GM12878 (cell line): Measurements from ENCODE around the gene PFKM. TPM values are rescaled to one million over a fixed set of nuclear protein-coding genes. Genes with fewer than 3 reads are reported as not detected.

Source experiments
- ATAC-seq: fragments of 200-7000 bp; cut with Tn5 transposase; 3 replicates; pipeline ENCODE4 v1.9.1; 2020; ENCODE audit warnings: mild to moderate bottlenecking, moderate library complexity
- BruUV-seq: library from RNA; stranded (reverse); fragments of 400-500 nt; replicated peaks from 2 replicates; lab custom pipeline; 2021; lab: Mats Ljungman, UMichigan
- CTCF ChIA-PET: fragments of 300-600 bp; sonication (Branson Sonifier 250); formaldehyde crosslinking; extraction: SDS; loops from one replicate; lab custom pipeline; 2021; ENCODE audit warnings: inconsistent platforms; lab: Yijun Ruan, JAX
- POLR2A ChIA-PET: fragments of 350-600 bp; formaldehyde crosslinking; extraction: SDS; loops from one replicate; lab custom pipeline; 2021; ENCODE audit warnings: inconsistent platforms; lab: Charles Lee
- RAD21 ChIA-PET: fragments of 300-600 bp; sonication (Branson Sonifier 250); formaldehyde crosslinking; loops from one replicate; lab custom pipeline; 2023; ENCODE audit warnings: antibody characterized with exemption; ENCODE audit not compliant: unreplicated experiment; lab: Charles Lee
- SMC1A ChIA-PET: fragments of 300-600 bp; sonication (Branson Sonifier 250); formaldehyde crosslinking; loops from one replicate; lab custom pipeline; 2023; ENCODE audit not compliant: unreplicated experiment, uncharacterized antibody; lab: Charles Lee
- DNase-seq: peaks from one replicate; pipeline ENCODE4 v3.0.0-alpha.2; 2011; ENCODE audit warnings: low read depth, low spot score
- FAIRE-seq: peaks from 3 replicates; lab custom pipeline; 2011; peaks lifted over from hg19 to GRCh38; lab: Jason Lieb, UNC
- H2AFZ ChIP-seq: 2 replicates; pipeline ENCODE4 v1.6.0; 2011; ENCODE audit warnings: low read depth, low read length, control low read depth; ENCODE audit not compliant: control insufficient read depth
- H3K27ac ChIP-seq: 2 replicates; pipeline ENCODE4 v1.5.1; 2011; ENCODE audit warnings: control low read depth; ENCODE audit not compliant: control insufficient read depth, insufficient read depth
- H3K27me3 ChIP-seq, 2 experiments: replicated peaks in 1 of 2; 2 replicates each; pipeline versions ENCODE4 v1.6.0 to v1.6.1; 2011; ENCODE audit warnings: low read length in 1 of 2; ENCODE audit not compliant: control insufficient read depth in 2 of 2, insufficient read depth in 2 of 2
- H3K36me3 ChIP-seq, 2 experiments: 2 replicates each; pipeline ENCODE4 v1.5.1; 2011; ENCODE audit warnings: low read length in 1 of 2; ENCODE audit not compliant: control insufficient read depth in 2 of 2, insufficient read depth in 2 of 2
- H3K4me1 ChIP-seq: 2 replicates; pipeline ENCODE4 v1.6.1; 2011; ENCODE audit warnings: mild to moderate bottlenecking, low read length, moderate library complexity, mixed read lengths; ENCODE audit not compliant: control insufficient read depth, insufficient read depth
- H3K4me2 ChIP-seq: 2 replicates; pipeline ENCODE4 v1.6.0; 2011; ENCODE audit warnings: control low read depth; ENCODE audit not compliant: control insufficient read depth, insufficient read depth
- H3K4me3 ChIP-seq: fragments of 200-600 bp; sonication (generic); 2 replicates; pipeline ENCODE4 v1.5.1; 2016
- H3K79me2 ChIP-seq: 2 replicates; pipeline ENCODE4 v1.6.0; 2011; ENCODE audit warnings: low read length; ENCODE audit not compliant: control insufficient read depth, insufficient read depth
- H3K9ac ChIP-seq: 2 replicates; pipeline ENCODE4 v1.8.0; 2011; ENCODE audit warnings: low read length, control low read depth, mixed read lengths; ENCODE audit not compliant: control insufficient read depth, insufficient read depth
- H3K9me3 ChIP-seq: replicated peaks from 3 replicates; pipeline ENCODE4 v1.5.1; 2011; ENCODE audit warnings: mild to moderate bottlenecking, low read length; ENCODE audit not compliant: control insufficient read depth, insufficient read depth
- H4K20me1 ChIP-seq: 2 replicates; pipeline ENCODE4 v1.6.0; 2011; ENCODE audit not compliant: control insufficient read depth, insufficient read depth
- CREM ChIP-seq: IDR thresholded peaks from 2 replicates; pipeline ENCODE4 v1.6.1; 2014; ENCODE audit warnings: antibody characterized with exemption, low read depth
- HSF1 ChIP-seq: fragments of 150-350 bp; IDR thresholded peaks from 2 replicates; pipeline ENCODE4 v1.6.1; 2014; ENCODE audit warnings: mild to moderate bottlenecking, low read depth, low read length
- JUNB ChIP-seq: IDR thresholded peaks from 2 replicates; pipeline ENCODE4 v1.6.1; 2016; ENCODE audit warnings: antibody characterized with exemption, mild to moderate bottlenecking
- MEF2B ChIP-seq: fragments of 450-650 bp; IDR thresholded peaks from 2 replicates; pipeline ENCODE4 v1.6.1; 2018; ENCODE audit warnings: mild to moderate bottlenecking, moderate library complexity; ENCODE audit not compliant: partially characterized antibody, poor library complexity, severe bottlenecking
- NKRF ChIP-seq: fragments of 450-650 bp; conservative IDR thresholded peaks from 2 replicates; pipeline ENCODE4 v1.6.1; 2017; ENCODE audit warnings: mild to moderate bottlenecking, moderate library complexity
- PAX8 ChIP-seq: fragments of 450-650 bp; IDR thresholded peaks from 2 replicates; pipeline ENCODE4 v1.6.1; 2017; ENCODE audit warnings: mild to moderate bottlenecking, moderate library complexity
- PBX3 ChIP-seq: IDR thresholded peaks from 2 replicates; pipeline ENCODE4 v1.6.1; 2011; ENCODE audit warnings: mild to moderate bottlenecking, low read depth, low read length, moderate library complexity; ENCODE audit not compliant: insufficient replicate concordance
- RBBP5 ChIP-seq: fragments of 200-600 bp; sonication (generic); conservative IDR thresholded peaks from 2 replicates; pipeline ENCODE4 v1.6.1; 2016
- RFX5 ChIP-seq: IDR thresholded peaks from 2 replicates; pipeline ENCODE4 v1.6.1; 2011; ENCODE audit warnings: low read depth, low read length, improper control_type of control experiment
- RUNX3 ChIP-seq: IDR thresholded peaks from 2 replicates; pipeline ENCODE4 v1.6.1; 2012; ENCODE audit warnings: low read length, inconsistent platforms
- SIN3A ChIP-seq: IDR thresholded peaks from 2 replicates; pipeline ENCODE4 v1.6.1; 2012; ENCODE audit warnings: low read depth, low read length, improper control_type of control experiment
- STAT1 ChIP-seq: fragments of 450-650 bp; conservative IDR thresholded peaks from 2 replicates; pipeline ENCODE4 v1.6.1; 2014; ENCODE audit warnings: antibody characterized with exemption, mild to moderate bottlenecking
- TCF12 ChIP-seq: IDR thresholded peaks from 2 replicates; pipeline ENCODE4 v1.6.1; 2011; ENCODE audit warnings: low read depth, mild to moderate bottlenecking, low read length
- WGBS: methylation state at CpG from one replicate; pipeline ENCODE4 v1.1.6; 2016; ENCODE audit warnings: low lambda C conversion rate; ENCODE audit not compliant: insufficient replicate concordance, insufficient coverage; ENCODE audit errors: missing lambda C conversion rate; 5-methylcytosine and 5-hydroxymethylcytosine counted together
- in situ Hi-C: fragments of 300-500 bp; cut with MboI; formaldehyde crosslinking; loops from 9 replicates; pipeline ENCODE4 v1.14.3; 2018; ENCODE audit warnings: mixed read lengths
- intact Hi-C: fragments of 100-400 bp; cut with micrococcal nuclease; formaldehyde crosslinking; loops from one replicate; pipeline ENCODE4 v1.14.2; 2022; ENCODE audit not compliant: unreplicated experiment
- polyA plus RNA-seq, 11 experiments: library from polyadenylated mRNA; depleted of rRNA in 4 of 11; unstranded in 6 of 11; stranded (reverse) in 5 of 11; fragments of >200 nt; fragmentation: Nextera tagmentation in 4 of 11; fragmentation: Illumina TruSeq in 1 of 11; extraction: Ambion mirVana in 4 of 11; extraction: Trizol in 1 of 11; gene quantifications; 1 replicate in 1 of 11; 2 replicates in 10 of 11; pipeline versions ENCODE4 v1.2.1 to v1.2.3, GENCODE V29; 2011 to 2016; ENCODE audit warnings: inconsistent platforms in 2 of 11, missing spikeins in 2 of 11, low read depth in 1 of 11
- total RNA-seq, 4 experiments: library from RNA; depleted of rRNA in 3 of 4; stranded (reverse); fragments of >200 nt in 3 of 4; fragmentation: Illumina TruSeq in 1 of 4; extraction: Trizol in 1 of 4; gene quantifications; 2 replicates each; pipeline versions ENCODE4 v1.2.1 to v1.2.3, GENCODE V29; 2013 to 2021

Gene PFKM
- total and polyA plus RNA-seq, 10 of the 15 experiments (the other 5 are each of a cell fraction or from before 2014, with no cell fraction given): 27.6 to 80.0 (median 55.8) TPM

GRCh38 chr12:48109424-48109823, 9.7 kb upstream of the PFKM start:
- ChIA-PET POLR2A (interaction anchor here (0.6 kb wide), 1 partner anchor 17 kb away, joined by 7 read pairs; no protein-coding TSS in a partner anchor), RAD21 (no interaction called here), SMC1A (interaction anchor here (1.1 to 1.7 kb wide), 4 partner anchors 10 to 66 kb away, joined by 3 to 8 read pairs (median 4); partner anchors contain the start of genes ASB8 and PFKM), CTCF (interaction anchor here (1.6 to 3.0 kb wide), 2 partner anchors 11 to 48 kb away, joined by 11 to 19 read pairs; partner anchors contain the start of genes ASB8 and PFKM)
- FAIRE-seq (no peak), DNase-seq (no peak), ATAC-seq (no peak)
- H3K9ac ChIP-seq: no peak overlapping the region
- no peaks in the 10 kb centered on the region for H4K20me1 ChIP-seq
- H3K27ac ChIP-seq: no peak overlapping the region
- H3K27me3 ChIP-seq: no peaks in the 10 kb centered on the region
- BruUV-seq: no TSS peak
- H3K4me2 ChIP-seq: no peak overlapping the region
- in situ Hi-C loops (no loop called here), intact Hi-C loops (no loop called here)
- H3K4me1 ChIP-seq: peaks cover 23% of the 10 kb centered on the region
- H3K9me3 ChIP-seq: no peaks in the 10 kb centered on the region
- H3K4me3 ChIP-seq: no peak overlapping the region
- no peaks in the 10 kb centered on the region for H3K36me3 ChIP-seq
- TF ChIP-seq JUNB (peak; percentile 20; the same call in 1 of the 2 replicates), SIN3A (no peak), RUNX3 (peak; percentile 84), PAX8 (no peak)
- no peak overlapping the region for H2AFZ ChIP-seq
- H3K79me2 ChIP-seq: peaks cover 27% of the 10 kb centered on the region

GRCh38 chr12:48110691-48111311, 8.4 kb upstream of the PFKM start:
- FAIRE-seq: no peak
- H3K9me3 ChIP-seq: no peaks in the 10 kb centered on the region
- no peak for ATAC-seq
- no peaks in the 10 kb centered on the region for H3K36me3 ChIP-seq
- no peak overlapping the region for H3K4me3 ChIP-seq
- H4K20me1 ChIP-seq: no peaks in the 10 kb centered on the region
- H3K4me1 ChIP-seq: peaks cover 23% of the 10 kb centered on the region
- ChIA-PET RAD21 (no interaction called here), SMC1A (interaction anchor here (0.5 kb wide), 1 partner anchor 272 kb away, joined by 3 read pairs; no protein-coding TSS in a partner anchor), POLR2A (interaction anchor here (1.3 kb wide), 1 partner anchor 8 kb away, joined by 5 read pairs; no protein-coding TSS in a partner anchor), CTCF (no interaction called here)
- H3K4me2 ChIP-seq: no peak overlapping the region
- no peaks in the 10 kb centered on the region for H3K27me3 ChIP-seq
- DNase-seq: no peak
- H2AFZ ChIP-seq: no peak overlapping the region
- H3K79me2 ChIP-seq: peaks cover 14% of the 10 kb centered on the region
- in situ Hi-C loops: no loop called here
- BruUV-seq: no TSS peak
- H3K9ac ChIP-seq: no peak overlapping the region
- 89% methylated on average over 1 of the region's 1 CpG for WGBS
- H3K27ac ChIP-seq: no peak overlapping the region
- intact Hi-C loops: no loop called here
- TF ChIP-seq RFX5 (no peak), STAT1 (no peak), PBX3 (no peak), TCF12 (no peak), NKRF (no peak), HSF1 (no peak), MEF2B (no peak), RBBP5 (no peak), RUNX3 (no peak), CREM (no peak)
